Stimulated activated naive CD4-positive, alpha-beta T cell treated with Interleukin-2 at 50 U/mL for 16 hours (primary cell): ENCODE measurements around the gene C16orf89.
"Not testable (repeated sequence)": the region's sequence is repeated elsewhere in the genome, so short reads cannot be mapped to it uniquely, and the experiment has no call there.

Experiments
- DNase-seq: peaks from one replicate; lab custom pipeline; 2025; lab: John Stamatoyannopoulos, UW

Gene C16orf89

GRCh38 chr16:5065813-5066212 is at the start of gene C16orf89:
Gene C16orf89, minus strand, starts transcription at chr16:5065956. Its CDS starts 48 bp downstream, at chr16:5065908.
- no peak for DNase-seq

GRCh38 chr16:5110933-5111332 is 45.2 kb upstream of the C16orf89 start:
- not testable (repeated sequence) for DNase-seq

- no peak for DNase-seq
Measured at GRCh38 chr16:5108505-5109158, 42.9 kb upstream of the C16orf89 start.

GRCh38 chr16:5105039-5105438 is 39.3 kb upstream of the C16orf89 start:
- DNase-seq, result not testable (repeated sequence)

- DNase-seq, result not testable (repeated sequence)
Measured at GRCh38 chr16:5103296-5104032, 37.7 kb upstream of the C16orf89 start.

- not testable (repeated sequence) for DNase-seq
Measured at GRCh38 chr16:5099174-5099573, 33.4 kb upstream of the C16orf89 start.

- peak; percentile 63 for DNase-seq
Measured at GRCh38 chr16:5098221-5099159, 32.7 kb upstream of the C16orf89 start.

- peak; percentile 97 for DNase-seq
Measured at GRCh38 chr16:5097470-5098220, 31.9 kb upstream of the C16orf89 start, which contains the start of gene EEF2KMT. Gene EEF2KMT, minus strand, starts transcription at chr16:5097795. Its CDS starts 56 bp downstream, at chr16:5097739.

- peak; percentile 27 for DNase-seq
Measured at GRCh38 chr16:5097061-5097469, 31.3 kb upstream of the C16orf89 start.

GRCh38 chr16:5096437-5097060 is 30.8 kb upstream of the C16orf89 start:
- DNase-seq, result not testable (repeated sequence)

- DNase-seq, result not testable (repeated sequence)
Measured at GRCh38 chr16:5095145-5095830, 29.5 kb upstream of the C16orf89 start.

GRCh38 chr16:5093746-5094145 is 28.0 kb upstream of the C16orf89 start:
- DNase-seq, result not testable (repeated sequence)

GRCh38 chr16:5093081-5093480 is 27.3 kb upstream of the C16orf89 start:
- DNase-seq, result not testable (repeated sequence)

- not testable (repeated sequence) for DNase-seq
Measured at GRCh38 chr16:5090592-5090991, 24.8 kb upstream of the C16orf89 start.

GRCh38 chr16:5089911-5090555 is 24.3 kb upstream of the C16orf89 start:
- not testable (repeated sequence) for DNase-seq

GRCh38 chr16:5088936-5089335 is 23.2 kb upstream of the C16orf89 start:
- not testable (repeated sequence) for DNase-seq

- not testable (repeated sequence) for DNase-seq
Measured at GRCh38 chr16:5088086-5088790, 22.5 kb upstream of the C16orf89 start.

GRCh38 chr16:5085716-5086115 is 20.0 kb upstream of the C16orf89 start:
- not testable (repeated sequence) for DNase-seq

GRCh38 chr16:5084802-5085201 is 19.0 kb upstream of the C16orf89 start:
- peak; percentile 47 for DNase-seq
